Measurements from ENCODE around the gene BMPR1A.

DNA sequence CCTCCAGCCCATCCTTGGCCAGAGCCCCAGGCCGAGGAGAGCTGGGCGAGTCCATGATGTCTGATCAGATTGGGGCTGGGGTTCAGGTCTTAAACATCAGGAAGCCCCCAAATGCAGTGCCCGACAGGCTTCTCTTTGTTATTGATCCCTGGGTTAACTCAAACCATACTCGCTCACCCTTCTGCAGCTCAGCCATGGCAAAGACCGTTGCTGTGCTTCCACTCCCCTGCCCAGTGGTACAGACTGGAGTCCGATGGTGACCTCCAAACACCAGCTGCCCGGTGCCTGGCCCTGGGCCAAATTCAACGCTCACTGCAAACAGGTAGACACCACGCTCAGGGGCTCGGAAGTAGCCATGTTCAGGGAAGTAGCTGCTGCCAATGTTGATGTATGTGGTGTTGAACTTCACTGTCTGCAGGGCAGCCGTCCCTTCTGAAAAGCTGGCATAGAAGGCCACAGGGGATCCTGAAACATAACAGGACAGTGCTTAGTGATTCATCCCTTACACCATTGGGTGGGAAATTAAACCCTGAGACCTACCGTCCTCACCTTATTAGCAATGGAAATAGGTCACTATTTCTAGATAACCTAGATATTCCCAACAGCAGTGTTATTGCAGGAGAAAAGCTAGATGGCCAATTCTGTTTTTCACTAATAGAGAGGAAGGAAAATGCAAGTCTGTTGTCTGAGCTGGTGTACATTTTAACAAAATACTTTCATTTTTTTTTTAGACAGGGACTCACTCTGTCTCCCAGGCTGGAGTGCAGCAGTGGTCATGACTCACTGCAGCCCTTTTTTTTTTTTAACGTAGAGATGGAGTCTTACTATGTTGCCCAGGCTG is 180.5 kb downstream of the BMPR1A start:
- no peak for TF ChIP-seq POLR2A (IDR thresholded peaks at IDR 0.05)
- no peak for TF ChIP-seq POLR2AphosphoS5 (IDR thresholded peaks at IDR 0.05)
